ENCODE data around the gene PGRMC1.

- TF ChIP-seq, protein P1, sequence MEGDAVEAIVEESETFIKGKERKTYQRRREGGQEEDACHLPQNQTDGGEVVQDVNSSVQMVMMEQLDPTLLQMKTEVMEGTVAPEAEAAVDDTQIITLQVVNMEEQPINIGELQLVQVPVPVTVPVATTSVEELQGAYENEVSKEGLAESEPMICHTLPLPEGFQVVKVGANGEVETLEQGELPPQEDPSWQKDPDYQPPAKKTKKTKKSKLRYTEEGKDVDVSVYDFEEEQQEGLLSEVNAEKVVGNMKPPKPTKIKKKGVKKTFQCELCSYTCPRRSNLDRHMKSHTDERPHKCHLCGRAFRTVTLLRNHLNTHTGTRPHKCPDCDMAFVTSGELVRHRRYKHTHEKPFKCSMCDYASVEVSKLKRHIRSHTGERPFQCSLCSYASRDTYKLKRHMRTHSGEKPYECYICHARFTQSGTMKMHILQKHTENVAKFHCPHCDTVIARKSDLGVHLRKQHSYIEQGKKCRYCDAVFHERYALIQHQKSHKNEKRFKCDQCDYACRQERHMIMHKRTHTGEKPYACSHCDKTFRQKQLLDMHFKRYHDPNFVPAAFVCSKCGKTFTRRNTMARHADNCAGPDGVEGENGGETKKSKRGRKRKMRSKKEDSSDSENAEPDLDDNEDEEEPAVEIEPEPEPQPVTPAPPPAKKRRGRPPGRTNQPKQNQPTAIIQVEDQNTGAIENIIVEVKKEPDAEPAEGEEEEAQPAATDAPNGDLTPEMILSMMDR (conservative IDR thresholded peaks at IDR 0.05; ENCODE audit: low read depth, low read length), result no peak
- no peak for TF ChIP-seq EZH2 (IDR thresholded peaks at IDR 0.05; ENCODE audit: low read length, unreplicated experiment)
- TF ChIP-seq EZH2phosphoT487 (IDR thresholded peaks at IDR 0.05; ENCODE audit: borderline replicate concordance, low read length), result no peak
Measured at GRCh38 chrX:119201570-119201969, 34.5 kb upstream of the PGRMC1 start.

All from PC-3 (cell line).